ENCODE results near the gene RIMBP3C.
"Not testable (repeated sequence)": the region's sequence is repeated elsewhere in the genome, so short reads cannot be mapped to it uniquely, and the experiment has no call there.

DNA sequence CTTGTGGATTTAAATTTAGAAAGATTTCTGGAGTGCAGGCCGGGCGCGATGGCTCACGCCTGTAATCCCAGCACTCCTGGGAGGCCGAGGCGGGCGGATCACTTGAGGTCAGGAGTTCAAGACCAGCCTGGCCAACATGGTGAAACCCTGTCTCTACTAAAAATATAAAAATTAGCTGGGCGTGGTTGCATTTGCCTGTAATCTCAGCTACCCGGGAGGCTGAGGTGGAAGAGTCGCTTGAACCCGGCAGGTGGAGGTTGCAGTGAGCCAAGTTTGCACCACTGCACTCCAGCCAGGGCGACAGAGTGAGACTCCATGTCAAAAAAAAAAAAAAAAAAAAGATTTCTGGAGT, 17.8 kb upstream of the RIMBP3C start:
- TF ChIP-seq, protein P1, sequence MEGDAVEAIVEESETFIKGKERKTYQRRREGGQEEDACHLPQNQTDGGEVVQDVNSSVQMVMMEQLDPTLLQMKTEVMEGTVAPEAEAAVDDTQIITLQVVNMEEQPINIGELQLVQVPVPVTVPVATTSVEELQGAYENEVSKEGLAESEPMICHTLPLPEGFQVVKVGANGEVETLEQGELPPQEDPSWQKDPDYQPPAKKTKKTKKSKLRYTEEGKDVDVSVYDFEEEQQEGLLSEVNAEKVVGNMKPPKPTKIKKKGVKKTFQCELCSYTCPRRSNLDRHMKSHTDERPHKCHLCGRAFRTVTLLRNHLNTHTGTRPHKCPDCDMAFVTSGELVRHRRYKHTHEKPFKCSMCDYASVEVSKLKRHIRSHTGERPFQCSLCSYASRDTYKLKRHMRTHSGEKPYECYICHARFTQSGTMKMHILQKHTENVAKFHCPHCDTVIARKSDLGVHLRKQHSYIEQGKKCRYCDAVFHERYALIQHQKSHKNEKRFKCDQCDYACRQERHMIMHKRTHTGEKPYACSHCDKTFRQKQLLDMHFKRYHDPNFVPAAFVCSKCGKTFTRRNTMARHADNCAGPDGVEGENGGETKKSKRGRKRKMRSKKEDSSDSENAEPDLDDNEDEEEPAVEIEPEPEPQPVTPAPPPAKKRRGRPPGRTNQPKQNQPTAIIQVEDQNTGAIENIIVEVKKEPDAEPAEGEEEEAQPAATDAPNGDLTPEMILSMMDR (IDR thresholded peaks at IDR 0.05; ENCODE audit: borderline replicate concordance, extremely low read depth, low read length, poor library complexity, severe bottlenecking): not testable (repeated sequence)
- TF ChIP-seq EZH2 (IDR thresholded peaks at IDR 0.05; ENCODE audit: borderline replicate concordance, low read depth, low read length, severe bottlenecking): not testable (repeated sequence)
